Measurements from ENCODE around the gene ABLIM3. TPM values are rescaled to one million over a fixed set of nuclear protein-coding genes. Genes with fewer than 3 reads are reported as not detected.

ABLIM3 gene
- total and polyA plus RNA-seq, 2 donors (not counting 3 experiments of a cell fraction or from before 2014, with no cell fraction given) = 16.7 to 42.1 TPM

DNA sequence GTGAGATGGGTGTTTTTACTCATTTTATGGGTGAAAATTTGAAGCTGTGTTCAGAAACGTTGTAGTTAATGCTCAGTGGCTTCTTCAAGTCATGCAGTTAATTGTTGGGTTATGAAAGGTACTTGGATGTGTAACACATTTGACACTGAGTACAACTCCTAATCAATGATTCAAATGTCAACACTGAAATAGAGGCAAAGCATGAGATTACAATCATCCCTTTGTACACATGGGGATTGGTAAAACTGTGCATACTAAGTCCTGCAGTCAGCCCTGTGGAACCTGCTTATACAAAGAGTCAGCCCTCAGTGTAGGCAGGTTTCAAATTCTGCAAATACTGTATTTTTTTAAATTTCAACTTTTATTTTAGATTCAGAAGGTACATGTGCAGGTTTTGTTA is 3.3 kb downstream of the ABLIM3 start:
- no peak overlapping the region for H2AFZ ChIP-seq (ENCODE audit: low read depth, low read length)
- H4K20me1 ChIP-seq (replicated peaks; ENCODE audit: control insufficient read depth, extremely low read depth, insufficient read depth, low read length) = no peaks in the 10 kb centered on the region
- no peaks in the 10 kb centered on the region for H3K36me3 ChIP-seq (ENCODE audit: control insufficient read depth in 2 of 2, extremely low read depth in 1 of 2, insufficient read depth in 2 of 2, low read length in 2 of 2)
- no peaks in the 10 kb centered on the region for H3K9me3 ChIP-seq (replicated peaks; ENCODE audit: control insufficient read depth, insufficient read depth, low read length)
- no peaks in the 10 kb centered on the region for H3K9me1 ChIP-seq (replicated peaks; ENCODE audit: control insufficient read depth, extremely low read depth, insufficient read depth, low read length)
- peaks cover 37% of the 10 kb centered on the region for H3K79me2 ChIP-seq (ENCODE audit: control insufficient read depth, insufficient read depth, low read length)
- no peak overlapping the region for H3K4me3 ChIP-seq (replicated peaks in 1 of 3; ENCODE audit: insufficient read depth in 1 of 3, low read depth in 1 of 3, low read length in 3 of 3)
- FAIRE-seq (no peak), DNase-seq (ENCODE audit: low read depth, low spot score) (no peak)
- no peaks in the 10 kb centered on the region for H3K27me3 ChIP-seq (ENCODE audit: control insufficient read depth in 2 of 2, insufficient read depth in 2 of 2, low read length in 2 of 2)
- H3K4me1 ChIP-seq (ENCODE audit: control insufficient read depth, extremely low read depth, insufficient read depth, low read length) = peaks cover 28% of the 10 kb centered on the region
- POLR2A ChIA-PET = no interaction called here
- CTCF ChIA-PET = interaction anchor here (2.2 to 8.1 kb wide), 2 partner anchors 14 to 82 kb away, joined by 9 to 238 read pairs; no protein-coding TSS in a partner anchor
- H3K27ac ChIP-seq (ENCODE audit: insufficient read depth, low read depth, low read length) = no peak overlapping the region
- no TSS peak for BruUV-seq (replicated peaks)
- intact Hi-C loops (cut with micrococcal nuclease) (no loop called here), dilution Hi-C loops (cut with MboI; ENCODE audit: extremely low pct_ligation_motif_present, low sequenced_read_pairs) (no loop called here)
- no peak overlapping the region for H3K4me2 ChIP-seq (ENCODE audit: insufficient read depth, low read length)
- H3K9ac ChIP-seq (replicated peaks; ENCODE audit: extremely low read depth, insufficient read depth, low read length) = no peak overlapping the region
- TF ChIP-seq, protein P1, sequence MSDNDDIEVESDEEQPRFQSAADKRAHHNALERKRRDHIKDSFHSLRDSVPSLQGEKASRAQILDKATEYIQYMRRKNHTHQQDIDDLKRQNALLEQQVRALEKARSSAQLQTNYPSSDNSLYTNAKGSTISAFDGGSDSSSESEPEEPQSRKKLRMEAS (IDR thresholded peaks at IDR 0.05; ENCODE audit: insufficient read depth, insufficient read length) = no peak
- TF ChIP-seq POLR2A (IDR thresholded peaks at IDR 0.05; ENCODE audit: low read depth, low read length) (no peak), JUN (IDR thresholded peaks at IDR 0.05; ENCODE audit: borderline replicate concordance, insufficient read depth, insufficient read length, low read depth) (no peak), MYC (IDR thresholded peaks at IDR 0.05; ENCODE audit: low read depth, low read length) (no peak), EZH2 (IDR thresholded peaks at IDR 0.05; ENCODE audit: borderline replicate concordance, low read depth, low read length, severe bottlenecking) (no peak), GATA2 (IDR thresholded peaks at IDR 0.05; ENCODE audit: insufficient read depth, insufficient read length, low read depth, low read length) (no peak)
- TF ChIP-seq, protein P2, sequence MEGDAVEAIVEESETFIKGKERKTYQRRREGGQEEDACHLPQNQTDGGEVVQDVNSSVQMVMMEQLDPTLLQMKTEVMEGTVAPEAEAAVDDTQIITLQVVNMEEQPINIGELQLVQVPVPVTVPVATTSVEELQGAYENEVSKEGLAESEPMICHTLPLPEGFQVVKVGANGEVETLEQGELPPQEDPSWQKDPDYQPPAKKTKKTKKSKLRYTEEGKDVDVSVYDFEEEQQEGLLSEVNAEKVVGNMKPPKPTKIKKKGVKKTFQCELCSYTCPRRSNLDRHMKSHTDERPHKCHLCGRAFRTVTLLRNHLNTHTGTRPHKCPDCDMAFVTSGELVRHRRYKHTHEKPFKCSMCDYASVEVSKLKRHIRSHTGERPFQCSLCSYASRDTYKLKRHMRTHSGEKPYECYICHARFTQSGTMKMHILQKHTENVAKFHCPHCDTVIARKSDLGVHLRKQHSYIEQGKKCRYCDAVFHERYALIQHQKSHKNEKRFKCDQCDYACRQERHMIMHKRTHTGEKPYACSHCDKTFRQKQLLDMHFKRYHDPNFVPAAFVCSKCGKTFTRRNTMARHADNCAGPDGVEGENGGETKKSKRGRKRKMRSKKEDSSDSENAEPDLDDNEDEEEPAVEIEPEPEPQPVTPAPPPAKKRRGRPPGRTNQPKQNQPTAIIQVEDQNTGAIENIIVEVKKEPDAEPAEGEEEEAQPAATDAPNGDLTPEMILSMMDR (IDR thresholded peaks at IDR 0.05; ENCODE audit: extremely low read depth in 1 of 2, insufficient read depth in 1 of 2, low read depth in 1 of 2, low read length in 2 of 2) = no peak
